ENCODE measurements around the gene ZNF740.

GRCh38 chr12:53224897-53225634 is 44.5 kb downstream of the ZNF740 start:
- no peak for TF ChIP-seq EP300 (IDR thresholded peaks at IDR 0.05)
- no peak for TF ChIP-seq CTCF (IDR thresholded peaks at IDR 0.05)

All from gastroesophageal sphincter (tissue), 3 donors.